Loucy (cell line): ENCODE data around the gene NMD3.

Source experiments
- EZH2phosphoT487 ChIP-seq: fragments of 200-600 bp; IDR thresholded peaks from 2 replicates; pipeline ENCODE4 v1.6.1; 2018; ENCODE audit warnings: antibody characterized with exemption, mild to moderate bottlenecking, moderate library complexity, borderline replicate concordance
- TF ChIP-seq, protein P1 (sequence below): fragments of 200-600 bp; sonication (generic); conservative IDR thresholded peaks from 2 replicates; pipeline ENCODE4 v1.5.1; 2014; ENCODE audit warnings: mild to moderate bottlenecking, antibody characterized with exemption, low read length

DNA sequence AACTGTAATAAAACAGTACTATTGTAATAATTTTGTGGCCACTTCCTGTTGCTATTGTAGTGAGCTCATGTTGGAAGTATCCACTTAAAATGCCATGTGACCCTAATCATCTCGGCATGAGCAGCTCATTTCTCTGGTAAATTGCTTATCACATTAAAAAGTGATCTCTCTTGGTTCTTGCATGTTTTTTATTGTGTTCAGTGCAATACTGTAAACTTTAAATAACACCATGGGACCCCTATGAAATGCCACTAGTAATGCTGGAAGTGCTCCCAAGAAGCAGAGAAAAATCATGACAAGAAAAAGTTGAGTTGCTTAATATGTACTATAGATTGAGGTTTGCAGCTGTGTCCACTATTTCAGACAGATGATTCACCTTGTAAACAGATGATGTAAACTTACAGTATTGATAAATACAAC lies 45.6 kb downstream of the NMD3 start:
- TF ChIP-seq, protein P1, sequence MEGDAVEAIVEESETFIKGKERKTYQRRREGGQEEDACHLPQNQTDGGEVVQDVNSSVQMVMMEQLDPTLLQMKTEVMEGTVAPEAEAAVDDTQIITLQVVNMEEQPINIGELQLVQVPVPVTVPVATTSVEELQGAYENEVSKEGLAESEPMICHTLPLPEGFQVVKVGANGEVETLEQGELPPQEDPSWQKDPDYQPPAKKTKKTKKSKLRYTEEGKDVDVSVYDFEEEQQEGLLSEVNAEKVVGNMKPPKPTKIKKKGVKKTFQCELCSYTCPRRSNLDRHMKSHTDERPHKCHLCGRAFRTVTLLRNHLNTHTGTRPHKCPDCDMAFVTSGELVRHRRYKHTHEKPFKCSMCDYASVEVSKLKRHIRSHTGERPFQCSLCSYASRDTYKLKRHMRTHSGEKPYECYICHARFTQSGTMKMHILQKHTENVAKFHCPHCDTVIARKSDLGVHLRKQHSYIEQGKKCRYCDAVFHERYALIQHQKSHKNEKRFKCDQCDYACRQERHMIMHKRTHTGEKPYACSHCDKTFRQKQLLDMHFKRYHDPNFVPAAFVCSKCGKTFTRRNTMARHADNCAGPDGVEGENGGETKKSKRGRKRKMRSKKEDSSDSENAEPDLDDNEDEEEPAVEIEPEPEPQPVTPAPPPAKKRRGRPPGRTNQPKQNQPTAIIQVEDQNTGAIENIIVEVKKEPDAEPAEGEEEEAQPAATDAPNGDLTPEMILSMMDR = no peak
- no peak for TF ChIP-seq EZH2phosphoT487
